ENCODE data around the gene TIMM9. TPM values are rescaled to one million over a fixed set of nuclear protein-coding genes. Genes with fewer than 3 reads are reported as not detected.

The TIMM9 gene
- total and polyA plus RNA-seq, 2 donors (not counting 1 experiment from before 2014, with no cell fraction given) = 27.7 to 51.0 TPM

DNA sequence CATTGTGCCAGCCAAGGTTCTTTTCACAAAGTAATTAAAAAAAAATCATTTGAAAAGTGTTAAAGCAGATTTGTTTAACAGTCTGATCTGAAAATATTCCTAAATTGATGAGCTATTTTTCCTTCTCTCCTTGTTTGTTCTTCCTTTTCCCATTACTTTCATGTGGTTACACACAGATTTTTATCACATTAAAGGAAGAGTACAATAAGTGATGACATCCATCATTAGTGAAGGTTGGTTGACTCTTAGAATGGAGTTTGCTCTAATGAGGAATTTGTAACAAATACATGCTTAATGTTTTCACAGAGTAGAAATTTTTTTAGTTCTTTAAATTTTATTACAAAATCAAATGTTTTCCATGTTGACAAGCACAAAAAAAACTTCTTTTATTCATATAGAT lies 50.5 kb downstream of the TIMM9 start:
- no peak overlapping the region for H3K4me3 Mint-ChIP-seq
- H3K9me3 Mint-ChIP-seq (ENCODE audit: insufficient read depth) = no peaks in the 10 kb centered on the region
- no peaks in the 10 kb centered on the region for H3K27me3 Mint-ChIP-seq
- Histone ChIP-seq H3K4me3 (ENCODE audit: control extremely low read depth in 1 of 5, extremely low read depth in 1 of 5, insufficient read depth in 1 of 5, low read depth in 2 of 5, low read length in 4 of 5) (no peak overlapping the region), H3K4me1 (ENCODE audit: control insufficient read depth in 2 of 2, insufficient read depth in 2 of 2, low read length in 2 of 2) (no peaks in the 10 kb centered on the region), H3K9ac (ENCODE audit: low read length) (no peak overlapping the region), H3K36me3 (replicated peaks in 1 of 2; ENCODE audit: control extremely low read depth in 1 of 2, control insufficient read depth in 1 of 2, extremely low read depth in 1 of 2, insufficient read depth in 2 of 2, low read length in 1 of 2) (peaks cover 3 to 31% of the 10 kb centered on the region in 2 experiments), H3K27me3 (replicated peaks in 1 of 4; ENCODE audit: control extremely low read depth in 1 of 4, control insufficient read depth in 3 of 4, insufficient read depth in 4 of 4, low read length in 3 of 4) (no peaks in the 10 kb centered on the region), H2AFZ (ENCODE audit: insufficient read depth, low read depth, low read length, poor library complexity, severe bottlenecking) (no peak overlapping the region), H3K27ac (ENCODE audit: low read length in 2 of 2) (no peak overlapping the region), H3K79me2 (ENCODE audit: control insufficient read depth, insufficient read depth, low read length) (no peaks in the 10 kb centered on the region), H3K4me2 (replicated peaks; ENCODE audit: low read depth, low read length, poor library complexity, severe bottlenecking) (no peak overlapping the region), H4K20me1 (ENCODE audit: control insufficient read depth, insufficient read depth, low read length, poor library complexity, severe bottlenecking) (no peaks in the 10 kb centered on the region), H3K9me3 (ENCODE audit: control extremely low read depth in 1 of 3, control insufficient read depth in 2 of 3, insufficient read depth in 1 of 3, low read length in 2 of 3) (no peaks in the 10 kb centered on the region)
- CTCF ChIA-PET = no interaction called here
- no peaks in the 10 kb centered on the region for H3K4me1 Mint-ChIP-seq
- H3K27ac Mint-ChIP-seq = no peak overlapping the region
- POLR2A ChIA-PET = no interaction called here
- DNase-seq = no peak
- intact Hi-C loops (cut with micrococcal nuclease) = no loop called here
- TF ChIP-seq, protein P1, sequence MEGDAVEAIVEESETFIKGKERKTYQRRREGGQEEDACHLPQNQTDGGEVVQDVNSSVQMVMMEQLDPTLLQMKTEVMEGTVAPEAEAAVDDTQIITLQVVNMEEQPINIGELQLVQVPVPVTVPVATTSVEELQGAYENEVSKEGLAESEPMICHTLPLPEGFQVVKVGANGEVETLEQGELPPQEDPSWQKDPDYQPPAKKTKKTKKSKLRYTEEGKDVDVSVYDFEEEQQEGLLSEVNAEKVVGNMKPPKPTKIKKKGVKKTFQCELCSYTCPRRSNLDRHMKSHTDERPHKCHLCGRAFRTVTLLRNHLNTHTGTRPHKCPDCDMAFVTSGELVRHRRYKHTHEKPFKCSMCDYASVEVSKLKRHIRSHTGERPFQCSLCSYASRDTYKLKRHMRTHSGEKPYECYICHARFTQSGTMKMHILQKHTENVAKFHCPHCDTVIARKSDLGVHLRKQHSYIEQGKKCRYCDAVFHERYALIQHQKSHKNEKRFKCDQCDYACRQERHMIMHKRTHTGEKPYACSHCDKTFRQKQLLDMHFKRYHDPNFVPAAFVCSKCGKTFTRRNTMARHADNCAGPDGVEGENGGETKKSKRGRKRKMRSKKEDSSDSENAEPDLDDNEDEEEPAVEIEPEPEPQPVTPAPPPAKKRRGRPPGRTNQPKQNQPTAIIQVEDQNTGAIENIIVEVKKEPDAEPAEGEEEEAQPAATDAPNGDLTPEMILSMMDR (IDR thresholded peaks at IDR 0.05) = no peak
- no peak for TF ChIP-seq EZH2 (IDR thresholded peaks at IDR 0.05; ENCODE audit: borderline replicate concordance, insufficient read depth, low read depth, low read length, poor library complexity, severe bottlenecking)
- no peak for ATAC-seq (ENCODE audit: low read depth)

DNA sequence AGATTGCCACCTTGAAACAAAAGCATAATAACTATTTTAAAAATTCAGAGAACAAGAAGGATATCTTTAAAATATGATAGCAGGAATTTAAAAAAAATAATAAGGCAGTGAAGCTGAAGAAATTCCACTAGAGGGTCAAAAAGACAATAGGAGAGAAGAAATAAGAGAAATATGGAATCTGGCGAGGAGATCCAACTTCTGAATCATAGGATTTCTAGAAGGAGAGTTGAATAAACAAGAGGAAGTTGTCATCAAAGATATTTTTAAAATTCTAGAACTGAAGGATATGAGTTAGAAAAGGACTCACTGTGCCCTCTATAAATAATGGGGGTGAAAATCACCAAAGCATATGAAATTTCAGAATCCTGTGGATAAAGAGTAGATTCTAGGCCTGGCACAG lies 58.4 kb downstream of the TIMM9 start:
- CTCF ChIA-PET = no interaction called here
- Histone ChIP-seq H3K36me3 (replicated peaks in 1 of 2; ENCODE audit: control extremely low read depth in 1 of 2, control insufficient read depth in 1 of 2, extremely low read depth in 1 of 2, insufficient read depth in 2 of 2, low read length in 1 of 2) (peaks cover 7 to 75% of the 10 kb centered on the region in 2 experiments), H3K4me1 (ENCODE audit: control insufficient read depth in 2 of 2, insufficient read depth in 2 of 2, low read length in 2 of 2) (no peaks in the 10 kb centered on the region), H3K4me2 (replicated peaks; ENCODE audit: low read depth, low read length, poor library complexity, severe bottlenecking) (no peak overlapping the region), H3K27me3 (replicated peaks in 1 of 4; ENCODE audit: control extremely low read depth in 1 of 4, control insufficient read depth in 3 of 4, insufficient read depth in 4 of 4, low read length in 3 of 4) (no peaks in the 10 kb centered on the region), H3K9ac (ENCODE audit: low read length) (no peak overlapping the region), H3K27ac (ENCODE audit: low read length in 2 of 2) (no peak overlapping the region), H3K4me3 (ENCODE audit: control extremely low read depth in 1 of 5, extremely low read depth in 1 of 5, insufficient read depth in 1 of 5, low read depth in 2 of 5, low read length in 4 of 5) (no peak overlapping the region), H3K79me2 (ENCODE audit: control insufficient read depth, insufficient read depth, low read length) (no peaks in the 10 kb centered on the region), H3K9me3 (ENCODE audit: control extremely low read depth in 1 of 3, control insufficient read depth in 2 of 3, insufficient read depth in 1 of 3, low read length in 2 of 3) (no peaks in the 10 kb centered on the region), H2AFZ (ENCODE audit: insufficient read depth, low read depth, low read length, poor library complexity, severe bottlenecking) (no peak overlapping the region), H4K20me1 (ENCODE audit: control insufficient read depth, insufficient read depth, low read length, poor library complexity, severe bottlenecking) (no peaks in the 10 kb centered on the region)
- POLR2A ChIA-PET = no interaction called here
- Mint-ChIP-seq H3K27ac (no peak overlapping the region), H3K4me3 (no peak overlapping the region), H3K9me3 (ENCODE audit: insufficient read depth) (no peaks in the 10 kb centered on the region), H3K27me3 (no peaks in the 10 kb centered on the region), H3K4me1 (no peaks in the 10 kb centered on the region)
- WGBS (ENCODE audit: insufficient coverage) = 83% methylated on average over 1 of the region's 1 CpG
- ATAC-seq (ENCODE audit: low read depth) (no peak), DNase-seq (no peak)
- intact Hi-C loops (cut with micrococcal nuclease) = no loop called here
- TF ChIP-seq EZH2 (IDR thresholded peaks at IDR 0.05; ENCODE audit: borderline replicate concordance, insufficient read depth, low read depth, low read length, poor library complexity, severe bottlenecking) = no peak
- TF ChIP-seq, protein P1 (IDR thresholded peaks at IDR 0.05) = no peak

Data from B cell (primary cell).